NB4 (cell line): ENCODE results near the gene GOLGA7B.

ENCODE experiments used
- CTCF ChIP-seq: IDR thresholded peaks from one replicate; pipeline ENCODE4 v1.5.1; 2012; ENCODE audit warnings: low read depth, low read length
- POLR2A ChIP-seq: IDR thresholded peaks from 2 replicates; pipeline ENCODE4 v1.6.1; 2011; ENCODE audit warnings: mild to moderate bottlenecking; ENCODE audit not compliant: insufficient read length; ENCODE audit errors: extremely low read depth

DNA sequence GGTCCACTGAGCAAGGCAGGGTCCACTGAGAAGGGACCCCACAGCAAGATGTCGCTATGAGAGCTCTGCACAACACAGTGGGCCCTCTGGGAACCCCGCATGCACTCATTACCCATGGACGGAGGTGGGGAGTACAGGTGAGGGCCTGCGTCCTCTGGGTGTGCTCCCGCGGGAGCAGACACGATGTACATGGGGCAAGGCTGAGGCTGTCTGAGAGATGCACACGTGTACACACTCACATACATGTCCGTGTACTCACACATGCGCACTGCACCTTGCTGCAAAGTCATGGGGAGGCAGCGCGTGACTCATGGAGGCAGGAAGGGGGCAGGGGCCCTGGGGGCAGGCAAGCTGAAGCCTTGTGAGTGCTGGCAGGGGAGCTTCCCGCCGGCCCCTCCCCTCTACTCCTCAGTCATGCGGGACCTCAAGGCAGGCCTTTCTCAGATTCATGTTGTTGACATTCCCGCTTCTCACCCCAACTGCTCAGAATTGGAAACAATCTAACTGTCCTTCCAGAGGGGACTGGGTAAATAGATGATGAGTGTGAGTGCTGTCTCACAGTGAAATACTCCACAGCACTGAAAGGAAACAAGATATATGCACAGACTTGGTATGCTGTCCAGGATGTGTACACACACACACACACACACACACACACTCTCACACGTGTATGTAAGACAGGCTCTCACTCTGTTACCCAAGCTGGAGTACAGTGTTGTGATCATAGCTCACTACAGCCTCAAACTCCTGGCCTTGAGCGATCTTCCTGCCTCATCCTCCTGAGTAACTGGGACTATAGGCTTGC, 40.0 kb downstream of the GOLGA7B start:
- TF ChIP-seq CTCF (no peak), POLR2A (no peak)
